PC-3 (cell line): ENCODE data around the gene SLC47A2. TPM values are rescaled to one million over a fixed set of nuclear protein-coding genes. Genes with fewer than 3 reads are reported as not detected.

Experiments
- ATAC-seq: fragments of 200-7000 bp; cut with Tn5 transposase; 2 replicates; pipeline ENCODE4 v1.9.1; 2020; ENCODE audit warnings: mild to moderate bottlenecking, moderate library complexity
- BruUV-seq: library from RNA; stranded (reverse); fragments of 400-500 nt; replicated peaks from 2 replicates; lab custom pipeline; 2021; lab: Mats Ljungman, UMichigan
- CTCF ChIA-PET: fragments of 300-600 bp; sonication (Branson Sonifier 250); formaldehyde crosslinking; loops from one replicate; lab custom pipeline; 2022; ENCODE audit warnings: antibody characterized with exemption; lab: Charles Lee
- POLR2A ChIA-PET: fragments of 300-600 bp; sonication (Branson Sonifier 250); formaldehyde crosslinking; loops from one replicate; lab custom pipeline; 2022; ENCODE audit warnings: antibody characterized with exemption; ENCODE audit not compliant: unreplicated experiment; lab: Charles Lee
- DNase-seq: peaks from one replicate; pipeline ENCODE4 v3.0.0-alpha.2; 2015
- H2AFZ ChIP-seq: fragments of 300-600 bp; sonication (generic); 2 replicates; pipeline ENCODE4 v1.6.0; 2016; ENCODE audit warnings: antibody characterized with exemption, low read length
- H3F3A ChIP-seq: fragments of 300-600 bp; sonication (generic); one replicate; pipeline ENCODE4 v1.6.0; 2017; ENCODE audit warnings: antibody characterized with exemption, low read length, control low read depth, mild to moderate bottlenecking; ENCODE audit not compliant: unreplicated experiment
- H3K27ac ChIP-seq: fragments of 300-600 bp; sonication (generic); 2 replicates; pipeline ENCODE4 v1.5.1; 2016; ENCODE audit warnings: mild to moderate bottlenecking, low read length
- H3K27me3 ChIP-seq: fragments of 300-600 bp; sonication (generic); 2 replicates; pipeline ENCODE4 v1.6.1; 2016; ENCODE audit warnings: low read length, mixed read lengths
- H3K36me3 ChIP-seq: fragments of 300-600 bp; sonication (generic); 2 replicates; pipeline ENCODE4 v1.6.1; 2016; ENCODE audit warnings: low read depth, mixed run types, low read length, mixed read lengths
- H3K4me1 ChIP-seq: fragments of 300-600 bp; sonication (generic); 2 replicates; pipeline ENCODE4 v1.5.1; 2016; ENCODE audit warnings: low read length; ENCODE audit not compliant: insufficient read depth
- H3K4me2 ChIP-seq: fragments of 300-600 bp; sonication (generic); 2 replicates; pipeline ENCODE4 v1.6.0; 2016; ENCODE audit warnings: low read length
- H3K4me3 ChIP-seq: fragments of 300-600 bp; sonication (generic); 2 replicates; pipeline ENCODE4 v1.5.1; 2016; ENCODE audit warnings: mild to moderate bottlenecking, low read length, mixed read lengths
- H3K79me2 ChIP-seq: fragments of 300-600 bp; sonication (generic); 2 replicates; pipeline ENCODE4 v1.6.1; 2017; ENCODE audit warnings: low read length, mixed read lengths
- H3K9ac ChIP-seq: fragments of 300-600 bp; sonication (generic); 2 replicates; pipeline ENCODE4 v1.6.0; 2016; ENCODE audit warnings: mild to moderate bottlenecking, low read length
- H3K9me2 ChIP-seq: fragments of 300-600 bp; sonication (generic); replicated peaks from 2 replicates; pipeline ENCODE4 v1.6.1; 2016; ENCODE audit warnings: mixed run types, low read length, mixed read lengths
- H3K9me3 ChIP-seq: fragments of 300-600 bp; sonication (generic); 2 replicates; pipeline ENCODE4 v1.6.1; 2016; ENCODE audit warnings: low read length, mixed read lengths
- H4K20me1 ChIP-seq: fragments of 300-600 bp; sonication (generic); 2 replicates; pipeline ENCODE4 v1.6.1; 2016; ENCODE audit warnings: low read length, mixed read lengths
- EZH2 ChIP-seq: fragments of 300-600 bp; sonication (generic); IDR thresholded peaks from one replicate; pipeline ENCODE4 v1.6.1; 2017; ENCODE audit warnings: antibody characterized with exemption, mild to moderate bottlenecking, low read length; ENCODE audit not compliant: unreplicated experiment
- EZH2phosphoT487 ChIP-seq: fragments of 300-600 bp; sonication (generic); IDR thresholded peaks from 2 replicates; pipeline ENCODE4 v1.6.1; 2018; ENCODE audit warnings: mild to moderate bottlenecking, antibody characterized with exemption, low read length, borderline replicate concordance
- intact Hi-C: fragments of 100-400 bp; cut with micrococcal nuclease; formaldehyde crosslinking; loops from 2 replicates; pipeline ENCODE4 v1.9.0; 2023
- total RNA-seq: library from RNA; depleted of rRNA; stranded (reverse); fragments of >200 nt; gene quantifications from 2 replicates; pipeline ENCODE4 v1.2.3, GENCODE V29; 2014
- TF ChIP-seq, protein P1 (sequence below): fragments of 300-600 bp; sonication (generic); conservative IDR thresholded peaks from 2 replicates; pipeline ENCODE4 v1.5.1; 2017; ENCODE audit warnings: antibody characterized with exemption, low read depth, mild to moderate bottlenecking, low read length

The SLC47A2 gene
- total RNA-seq, 1 experiment from 2014 or later = not detected

DNA sequence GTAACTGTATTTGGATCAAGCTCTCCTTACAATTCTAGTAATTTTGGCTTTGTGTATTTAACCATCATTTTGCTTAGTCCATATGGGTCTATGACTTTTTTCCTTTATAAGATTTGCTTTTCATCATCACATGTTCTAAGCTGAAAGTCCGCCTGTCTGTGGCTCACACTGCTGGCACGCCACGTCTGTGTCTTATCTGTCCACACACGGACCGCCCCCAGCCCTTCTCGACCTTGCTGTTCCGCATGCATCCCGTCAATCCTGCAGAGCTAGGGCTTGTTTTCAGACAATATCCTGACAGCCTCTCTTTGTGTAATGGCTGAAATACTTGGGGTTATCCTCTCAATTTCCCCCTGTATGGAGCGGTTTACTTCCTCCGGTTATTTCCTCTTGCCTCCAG, 40.2 kb upstream of the SLC47A2 start:
- no TSS peak for BruUV-seq
- ATAC-seq (no peak), DNase-seq (no peak)
- no peak overlapping the region for H3K9ac ChIP-seq
- H3K27ac ChIP-seq = no peak overlapping the region
- H3K4me3 ChIP-seq = no peak overlapping the region
- ChIA-PET POLR2A (interaction anchor here (0.5 kb wide), 1 partner anchor 57 kb away, joined by 29 read pairs; no protein-coding TSS in a partner anchor), CTCF (no interaction called here)
- H2AFZ ChIP-seq = no peak overlapping the region
- no peaks in the 10 kb centered on the region for H3K9me2 ChIP-seq
- no peaks in the 10 kb centered on the region for H3K9me3 ChIP-seq
- no peak overlapping the region for H3K4me2 ChIP-seq
- H4K20me1 ChIP-seq = no peaks in the 10 kb centered on the region
- no peaks in the 10 kb centered on the region for H3K79me2 ChIP-seq
- H3K4me1 ChIP-seq = peaks cover 23% of the 10 kb centered on the region
- H3F3A ChIP-seq = peaks cover 4% of the 10 kb centered on the region
- intact Hi-C loops = no loop called here
- no peaks in the 10 kb centered on the region for H3K36me3 ChIP-seq
- H3K27me3 ChIP-seq = no peaks in the 10 kb centered on the region
- TF ChIP-seq, protein P1, sequence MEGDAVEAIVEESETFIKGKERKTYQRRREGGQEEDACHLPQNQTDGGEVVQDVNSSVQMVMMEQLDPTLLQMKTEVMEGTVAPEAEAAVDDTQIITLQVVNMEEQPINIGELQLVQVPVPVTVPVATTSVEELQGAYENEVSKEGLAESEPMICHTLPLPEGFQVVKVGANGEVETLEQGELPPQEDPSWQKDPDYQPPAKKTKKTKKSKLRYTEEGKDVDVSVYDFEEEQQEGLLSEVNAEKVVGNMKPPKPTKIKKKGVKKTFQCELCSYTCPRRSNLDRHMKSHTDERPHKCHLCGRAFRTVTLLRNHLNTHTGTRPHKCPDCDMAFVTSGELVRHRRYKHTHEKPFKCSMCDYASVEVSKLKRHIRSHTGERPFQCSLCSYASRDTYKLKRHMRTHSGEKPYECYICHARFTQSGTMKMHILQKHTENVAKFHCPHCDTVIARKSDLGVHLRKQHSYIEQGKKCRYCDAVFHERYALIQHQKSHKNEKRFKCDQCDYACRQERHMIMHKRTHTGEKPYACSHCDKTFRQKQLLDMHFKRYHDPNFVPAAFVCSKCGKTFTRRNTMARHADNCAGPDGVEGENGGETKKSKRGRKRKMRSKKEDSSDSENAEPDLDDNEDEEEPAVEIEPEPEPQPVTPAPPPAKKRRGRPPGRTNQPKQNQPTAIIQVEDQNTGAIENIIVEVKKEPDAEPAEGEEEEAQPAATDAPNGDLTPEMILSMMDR = no peak
- TF ChIP-seq EZH2phosphoT487 = no peak
- no peak for TF ChIP-seq EZH2

DNA sequence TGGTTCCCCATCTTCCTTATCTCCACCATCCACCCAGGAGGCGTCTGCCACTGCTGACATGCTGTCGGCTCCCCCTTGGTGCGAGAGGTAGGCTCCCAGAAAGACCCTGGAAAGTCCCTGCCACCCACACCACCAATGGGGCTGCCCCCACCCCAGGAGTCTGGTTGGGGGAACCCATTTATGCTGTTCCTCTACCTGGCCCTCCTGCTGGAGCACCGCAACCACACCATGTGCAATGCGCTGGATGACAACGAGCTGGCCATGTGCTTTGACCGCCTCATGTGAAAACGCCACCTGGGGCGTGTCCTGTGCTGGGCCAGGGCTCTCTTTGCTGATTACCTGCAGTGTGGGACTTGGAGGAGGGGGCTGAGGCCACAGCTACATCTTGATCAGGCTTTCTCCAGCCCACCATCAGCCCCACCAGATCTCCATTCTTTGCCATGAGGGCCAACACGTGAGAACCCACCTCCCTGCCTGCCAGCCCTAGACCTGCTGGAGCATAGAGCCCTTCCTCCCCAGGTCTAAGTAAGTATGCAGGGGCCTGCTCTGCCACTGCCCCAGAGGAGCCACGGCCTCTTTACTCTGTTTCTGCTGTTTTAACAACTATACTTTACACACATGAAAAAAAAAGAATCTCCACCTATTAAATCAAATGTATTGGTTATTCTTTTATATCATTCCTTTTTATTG, 39.6 kb upstream of the SLC47A2 start:
- Histone ChIP-seq H3F3A (peaks cover 4% of the 10 kb centered on the region), H3K79me2 (no peaks in the 10 kb centered on the region), H3K9ac (no peak overlapping the region), H3K27ac (no peak overlapping the region), H3K9me3 (no peaks in the 10 kb centered on the region), H3K36me3 (no peaks in the 10 kb centered on the region), H3K4me2 (no peak overlapping the region), H3K4me3 (no peak overlapping the region), H4K20me1 (no peaks in the 10 kb centered on the region), H2AFZ (no peak overlapping the region), H3K9me2 (no peaks in the 10 kb centered on the region), H3K4me1 (peaks cover 29% of the 10 kb centered on the region), H3K27me3 (no peaks in the 10 kb centered on the region)
- intact Hi-C loops = no loop called here
- ChIA-PET POLR2A (no interaction called here), CTCF (interaction anchor here (0.6 kb wide), 1 partner anchor 224 kb away, joined by 3 read pairs; no protein-coding TSS in a partner anchor)
- no TSS peak for BruUV-seq
- DNase-seq = no peak
- TF ChIP-seq EZH2phosphoT487 = no peak
- TF ChIP-seq, protein P1 = no peak
- TF ChIP-seq EZH2 = no peak
- no peak for ATAC-seq

DNA sequence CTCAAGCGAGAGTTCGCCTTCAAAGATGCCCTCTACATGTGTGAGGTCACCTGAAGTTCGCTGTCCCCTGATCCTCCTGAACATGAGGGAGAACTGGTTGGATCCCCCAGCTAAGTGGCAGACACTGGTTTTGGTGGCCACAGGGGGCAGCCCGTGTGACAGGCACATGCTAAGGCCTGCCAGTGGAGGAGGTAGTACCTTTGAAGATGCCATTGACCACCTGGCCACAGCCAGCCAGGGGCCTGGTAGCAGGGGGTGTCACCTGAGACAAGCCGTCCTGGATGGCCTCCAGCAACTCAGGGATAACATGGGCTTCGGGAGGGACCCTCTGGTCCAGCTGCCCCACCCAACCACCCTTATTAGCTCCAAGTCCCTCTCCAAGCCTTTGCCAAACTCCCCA, 39.0 kb upstream of the SLC47A2 start:
- Histone ChIP-seq H3K9me2 (no peaks in the 10 kb centered on the region), H2AFZ (no peak overlapping the region), H3F3A (peaks cover 4% of the 10 kb centered on the region), H3K27ac (no peak overlapping the region), H3K9me3 (no peaks in the 10 kb centered on the region), H3K36me3 (no peaks in the 10 kb centered on the region), H3K9ac (no peak overlapping the region), H3K4me3 (no peak overlapping the region), H3K4me1 (peaks cover 34% of the 10 kb centered on the region), H3K79me2 (no peaks in the 10 kb centered on the region), H3K4me2 (no peak overlapping the region), H3K27me3 (no peaks in the 10 kb centered on the region), H4K20me1 (no peaks in the 10 kb centered on the region)
- no TSS peak for BruUV-seq
- no peak for DNase-seq
- intact Hi-C loops = no loop called here
- TF ChIP-seq EZH2 (no peak), EZH2phosphoT487 (no peak)
- TF ChIP-seq, protein P1 = no peak
- ChIA-PET CTCF (interaction anchor here (0.6 kb wide), 1 partner anchor 224 kb away, joined by 3 read pairs; no protein-coding TSS in a partner anchor), POLR2A (interaction anchor here (0.7 kb wide), 1 partner anchor 9 kb away, joined by 4 read pairs; no protein-coding TSS in a partner anchor)
- ATAC-seq = no peak
